Hepatocyte (in vitro differentiated cells): ENCODE data around the gene PLXNB2.

Experiments
- EZH2 ChIP-seq: fragments of 200-600 bp; sonication (generic); IDR thresholded peaks from 2 replicates; pipeline ENCODE4 v1.6.1; 2016; ENCODE audit warnings: antibody characterized with exemption, mild to moderate bottlenecking, borderline replicate concordance
- TF ChIP-seq, protein P1 (sequence below): fragments of 200-600 bp; sonication (generic); IDR thresholded peaks from 2 replicates; pipeline ENCODE4 v1.5.1; 2016; ENCODE audit warnings: antibody characterized with exemption, mild to moderate bottlenecking; ENCODE audit not compliant: poor library complexity

DNA sequence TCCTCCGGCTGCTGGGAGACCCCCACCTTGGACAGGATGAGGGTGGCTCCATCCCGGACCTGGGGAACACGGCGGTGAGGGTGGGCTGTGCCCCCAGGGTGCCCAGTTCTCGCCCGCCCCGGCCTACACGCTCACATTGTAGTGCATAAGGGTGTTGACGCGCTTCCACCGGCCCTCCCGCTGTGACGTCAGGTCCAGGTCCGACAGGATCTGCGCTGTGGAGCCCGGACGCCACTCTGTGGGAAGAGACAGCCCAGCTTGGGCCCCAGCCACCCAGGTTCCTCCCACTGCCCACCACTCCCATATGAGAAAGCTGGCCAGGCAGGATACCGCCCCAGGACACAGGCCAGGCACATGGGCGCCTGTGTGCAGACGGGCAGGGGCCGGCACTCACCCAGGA is 29.0 kb downstream of the PLXNB2 start:
- TF ChIP-seq, protein P1, sequence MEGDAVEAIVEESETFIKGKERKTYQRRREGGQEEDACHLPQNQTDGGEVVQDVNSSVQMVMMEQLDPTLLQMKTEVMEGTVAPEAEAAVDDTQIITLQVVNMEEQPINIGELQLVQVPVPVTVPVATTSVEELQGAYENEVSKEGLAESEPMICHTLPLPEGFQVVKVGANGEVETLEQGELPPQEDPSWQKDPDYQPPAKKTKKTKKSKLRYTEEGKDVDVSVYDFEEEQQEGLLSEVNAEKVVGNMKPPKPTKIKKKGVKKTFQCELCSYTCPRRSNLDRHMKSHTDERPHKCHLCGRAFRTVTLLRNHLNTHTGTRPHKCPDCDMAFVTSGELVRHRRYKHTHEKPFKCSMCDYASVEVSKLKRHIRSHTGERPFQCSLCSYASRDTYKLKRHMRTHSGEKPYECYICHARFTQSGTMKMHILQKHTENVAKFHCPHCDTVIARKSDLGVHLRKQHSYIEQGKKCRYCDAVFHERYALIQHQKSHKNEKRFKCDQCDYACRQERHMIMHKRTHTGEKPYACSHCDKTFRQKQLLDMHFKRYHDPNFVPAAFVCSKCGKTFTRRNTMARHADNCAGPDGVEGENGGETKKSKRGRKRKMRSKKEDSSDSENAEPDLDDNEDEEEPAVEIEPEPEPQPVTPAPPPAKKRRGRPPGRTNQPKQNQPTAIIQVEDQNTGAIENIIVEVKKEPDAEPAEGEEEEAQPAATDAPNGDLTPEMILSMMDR, result no peak
- no peak for TF ChIP-seq EZH2
